ENCODE measurements around the gene HMCN2. TPM values are rescaled to one million over a fixed set of nuclear protein-coding genes. Genes with fewer than 3 reads are reported as not detected.

Gene HMCN2
- total and polyA plus RNA-seq, 2 donors from 2014 or later = 0.99 to 8.6 TPM

GRCh38 chr9:130295945-130296782, 30.6 kb downstream of the HMCN2 start:
- intact Hi-C loops (cut with DNase I) = no loop called here
- no peaks in the 10 kb centered on the region for H3K9me3 ChIP-seq (ENCODE audit: control insufficient read depth in 2 of 3, insufficient read depth in 1 of 3, low read length in 3 of 3)
- TF ChIP-seq CTCF (IDR thresholded peaks at IDR 0.05; ENCODE audit: borderline replicate concordance, extremely low read depth, insufficient read depth) = no peak

GRCh38 chr9:130296783-130297055, 31.2 kb downstream of the HMCN2 start:
- Histone ChIP-seq H3K4me3 (ENCODE audit: low read length in 3 of 3) (no peak overlapping the region), H3K9me3 (ENCODE audit: control insufficient read depth in 2 of 3, insufficient read depth in 1 of 3, low read length in 3 of 3) (no peaks in the 10 kb centered on the region), H3K27me3 (ENCODE audit: control insufficient read depth, insufficient read depth, low read length) (no peaks in the 10 kb centered on the region), H3K9ac (ENCODE audit: low read length in 3 of 3) (no peak overlapping the region), H3K36me3 (ENCODE audit: control insufficient read depth in 2 of 3, insufficient read depth in 3 of 3, low read length in 3 of 3) (no peaks in the 10 kb centered on the region), H3K27ac (ENCODE audit: low read depth in 2 of 2, low read length in 2 of 2) (no peak overlapping the region), H3K4me1 (ENCODE audit: control insufficient read depth in 2 of 3, insufficient read depth in 2 of 3, low read depth in 1 of 3, low read length in 3 of 3) (no peaks in the 10 kb centered on the region)
- FAIRE-seq (no peak), DNase-seq (peak in 1 of 5 donors; percentile 11)
- intact Hi-C loops (cut with DNase I) = no loop called here
- TF ChIP-seq CTCF (IDR thresholded peaks at IDR 0.05; ENCODE audit: borderline replicate concordance, extremely low read depth, insufficient read depth) = no peak

More at GRCh38 chr9:130295945-130296782, 30.6 kb downstream of the HMCN2 start:
- Histone ChIP-seq H3K9ac (ENCODE audit: low read length in 3 of 3) (no peak overlapping the region), H3K4me1 (ENCODE audit: control insufficient read depth in 2 of 3, insufficient read depth in 2 of 3, low read depth in 1 of 3, low read length in 3 of 3) (no peaks in the 10 kb centered on the region), H3K36me3 (ENCODE audit: control insufficient read depth in 2 of 3, insufficient read depth in 3 of 3, low read length in 3 of 3) (no peaks in the 10 kb centered on the region), H3K27ac (ENCODE audit: low read depth in 2 of 2, low read length in 2 of 2) (no peak overlapping the region), H3K4me3 (ENCODE audit: low read length in 3 of 3) (no peak overlapping the region), H3K27me3 (ENCODE audit: control insufficient read depth, insufficient read depth, low read length) (no peaks in the 10 kb centered on the region)
- DNase-seq (peak in 2 of 5 donors; percentile 14 to 41), FAIRE-seq (no peak)

DNA sequence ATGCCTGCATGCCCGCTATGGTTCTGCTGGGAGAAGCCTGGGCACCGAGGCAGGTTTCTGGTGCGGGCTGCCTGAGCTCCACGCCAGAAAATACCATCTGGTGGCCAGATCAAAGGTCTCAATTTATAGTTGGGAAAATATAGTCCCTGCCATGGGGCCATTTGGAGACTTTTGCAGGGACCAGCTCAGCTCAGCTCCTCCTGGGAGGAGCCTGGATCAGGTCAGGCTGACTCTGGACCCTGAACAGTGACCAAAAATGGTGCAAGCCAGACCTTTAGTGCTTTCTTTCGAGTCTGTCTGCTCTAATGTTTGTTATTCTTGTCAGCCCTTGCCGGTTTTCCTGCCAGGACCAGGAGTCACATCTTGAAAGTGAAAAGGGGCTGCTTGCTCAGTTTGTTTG, 31.8 kb downstream of the HMCN2 start:
- FAIRE-seq (no peak), DNase-seq (peak in 1 of 5 donors; percentile 29)
- no peak overlapping the region for H3K9ac ChIP-seq (ENCODE audit: low read length in 3 of 3)
- intact Hi-C loops (cut with DNase I) = no loop called here
- no peaks in the 10 kb centered on the region for H3K9me3 ChIP-seq (ENCODE audit: control insufficient read depth in 2 of 3, insufficient read depth in 1 of 3, low read length in 3 of 3)
- no peaks in the 10 kb centered on the region for H3K4me1 ChIP-seq (ENCODE audit: control insufficient read depth in 2 of 3, insufficient read depth in 2 of 3, low read depth in 1 of 3, low read length in 3 of 3)
- H3K27ac ChIP-seq (ENCODE audit: low read depth in 2 of 2, low read length in 2 of 2) = no peak overlapping the region
- H3K27me3 ChIP-seq (ENCODE audit: control insufficient read depth, insufficient read depth, low read length) = no peaks in the 10 kb centered on the region
- H3K36me3 ChIP-seq (ENCODE audit: control insufficient read depth in 2 of 3, insufficient read depth in 3 of 3, low read length in 3 of 3) = no peaks in the 10 kb centered on the region
- TF ChIP-seq CTCF (IDR thresholded peaks at IDR 0.05; ENCODE audit: borderline replicate concordance, extremely low read depth, insufficient read depth) = no peak
- no peak overlapping the region for H3K4me3 ChIP-seq (ENCODE audit: low read length in 3 of 3)
